K562 (cell line): ENCODE measurements around the gene SDC3. TPM values are rescaled to one million over a fixed set of nuclear protein-coding genes. Genes with fewer than 3 reads are reported as not detected.

Experiments
- ATAC-seq: fragments of 200-7000 bp; cut with Tn5 transposase; 3 replicates; pipeline ENCODE4 v1.9.1; 2020; ENCODE audit warnings: moderate library complexity
- BruUV-seq: library from RNA; stranded (reverse); fragments of 400-500 nt; replicated peaks from 2 replicates; lab custom pipeline; 2021; lab: Mats Ljungman, UMichigan
- CTCF ChIA-PET: fragments of 300-600 bp; formaldehyde crosslinking; extraction: SDS; loops from one replicate; lab custom pipeline; 2021; ENCODE audit warnings: low intra/inter-chr PET ratio; lab: Yijun Ruan, JAX
- POLR2A ChIA-PET: fragments of 300-600, 350-650 bp; sonication (Branson Sonifier 250); formaldehyde crosslinking; extraction: SDS; loops from one replicate; lab custom pipeline; 2021; ENCODE audit warnings: antibody characterized with exemption, inconsistent platforms; lab: Yijun Ruan, JAX
- DNase-seq, 4 experiments: peaks; one replicate each; pipeline versions ENCODE4 v3.0.0 to v3.0.0-alpha.2; 2011 to 2018; ENCODE audit warnings: low spot score in 3 of 4, mixed read lengths in 3 of 4; ENCODE audit errors: extremely low read depth in 1 of 4
- FAIRE-seq: peaks from 2 replicates; lab custom pipeline; 2011; peaks lifted over from hg19 to GRCh38; lab: Jason Lieb, UNC
- H2AFZ ChIP-seq: 2 replicates; pipeline ENCODE4 v1.6.0; 2011; ENCODE audit warnings: low read depth, low read length, control low read depth, inconsistent platforms
- H3K27ac ChIP-seq: fragments of 200-600 bp; 3 replicates; pipeline ENCODE4 v1.8.0; 2011; ENCODE audit warnings: low read depth, mild to moderate bottlenecking, control low read depth, inconsistent platforms, low read length, moderate library complexity, mixed read lengths; ENCODE audit errors: extremely low read depth
- H3K27me3 ChIP-seq, 2 experiments: fragments of 300-600 bp in 1 of 2; 2 replicates in 1 of 2; 3 replicates in 1 of 2; pipeline versions ENCODE4 v1.6.0 to v1.8.0; 2011; ENCODE audit warnings: inconsistent platforms in 2 of 2, low read length in 2 of 2, mild to moderate bottlenecking in 1 of 2, mixed read lengths in 1 of 2, moderate library complexity in 1 of 2; ENCODE audit not compliant: control insufficient read depth in 2 of 2, insufficient read depth in 2 of 2
- H3K36me3 ChIP-seq: fragments of 300-600 bp; 3 replicates; pipeline ENCODE4 v1.8.0; 2011; ENCODE audit warnings: mild to moderate bottlenecking, low read length, inconsistent platforms; ENCODE audit not compliant: control insufficient read depth, insufficient read depth
- H3K4me1 ChIP-seq, 2 experiments: fragments of 200-600 bp in 1 of 2; replicated peaks in 1 of 2; 2 replicates in 1 of 2; 3 replicates in 1 of 2; pipeline versions ENCODE4 v1.5.1 to v1.8.0; 2011; ENCODE audit warnings: inconsistent platforms in 2 of 2, low read length in 2 of 2, mild to moderate bottlenecking in 1 of 2, mixed read lengths in 1 of 2, moderate library complexity in 1 of 2; ENCODE audit not compliant: control insufficient read depth in 2 of 2, insufficient read depth in 2 of 2
- H3K4me2 ChIP-seq: 2 replicates; pipeline ENCODE4 v1.6.1; 2011; ENCODE audit warnings: low read length, control low read depth, inconsistent platforms, mixed read lengths; ENCODE audit not compliant: insufficient read depth
- H3K4me3 ChIP-seq: fragments of 200-600 bp; sonication (generic), shearing (Covaris generic); 2 replicates; pipeline ENCODE4 v1.5.1; 2016; ENCODE audit warnings: control low read depth, inconsistent platforms
- H3K79me2 ChIP-seq: fragments of 200-600 bp; 3 replicates; pipeline ENCODE4 v1.8.0; 2011; ENCODE audit warnings: low read length, inconsistent platforms; ENCODE audit not compliant: control insufficient read depth, insufficient read depth
- H3K9ac ChIP-seq, 2 experiments: 2 replicates each; pipeline versions ENCODE4 v1.6.0 to v1.6.1; 2011; ENCODE audit warnings: low read depth in 2 of 2, low read length in 2 of 2, control low read depth in 1 of 2, inconsistent platforms in 1 of 2, mild to moderate bottlenecking in 1 of 2, mixed read lengths in 1 of 2; ENCODE audit not compliant: insufficient read depth in 1 of 2
- H3K9me1 ChIP-seq: one replicate; pipeline ENCODE4 v1.6.0; 2011; ENCODE audit warnings: inconsistent platforms, mild to moderate bottlenecking, low read length, moderate library complexity; ENCODE audit not compliant: control insufficient read depth, insufficient read depth
- H3K9me3 ChIP-seq: replicated peaks from 2 replicates; pipeline ENCODE4 v1.5.1; 2011; ENCODE audit warnings: low read depth, low read length, inconsistent platforms; ENCODE audit not compliant: control insufficient read depth, insufficient read depth
- H4K20me1 ChIP-seq: replicated peaks from 2 replicates; pipeline ENCODE4 v1.6.1; 2011; ENCODE audit warnings: low read length, inconsistent platforms, mixed read lengths; ENCODE audit not compliant: control insufficient read depth, insufficient read depth
- BRD9 ChIP-seq: fragments of 450-650 bp; IDR thresholded peaks from 2 replicates; pipeline ENCODE4 v1.6.1; 2018; ENCODE audit warnings: low read depth; ENCODE audit not compliant: partially characterized antibody
- CXXC5 ChIP-seq: fragments of 250-450 bp; sonication (Bioruptor Pico); IDR thresholded peaks from 2 replicates; pipeline ENCODE4 v1.8.0; 2022; ENCODE audit warnings: inconsistent platforms, mild to moderate bottlenecking, moderate library complexity
- DEAF1 ChIP-seq: fragments of 450-650 bp; formaldehyde crosslinking; IDR thresholded peaks from 2 replicates; pipeline ENCODE4 v1.4.0; 2020; ENCODE audit warnings: mild to moderate bottlenecking, moderate library complexity
- HNRNPL ChIP-seq: fragments of 200-400 bp; formaldehyde crosslinking; IDR thresholded peaks from 2 replicates; pipeline ENCODE4 v1.6.1; 2017; ENCODE audit warnings: low read depth, mild to moderate bottlenecking, low read length
- POLR2A ChIP-seq: fragments of 450-650 bp; conservative IDR thresholded peaks from 2 replicates; pipeline ENCODE4 v1.6.1; 2016
- PRDM10 ChIP-seq: fragments of 450-650 bp; IDR thresholded peaks from 2 replicates; pipeline ENCODE4 v1.6.1; 2018; ENCODE audit not compliant: partially characterized antibody
- PRMT5 ChIP-seq: sonication (generic); formaldehyde crosslinking; IDR thresholded peaks from 2 replicates; pipeline ENCODE4 v1.5.0; 2020; ENCODE audit warnings: missing genetic modification reagents
- RB1 ChIP-seq: fragments of 450-650 bp; IDR thresholded peaks from 2 replicates; pipeline ENCODE4 v1.6.1; 2017; ENCODE audit warnings: low read depth, mild to moderate bottlenecking
- SMAD1 ChIP-seq: fragments of 150-350 bp; IDR thresholded peaks from 2 replicates; pipeline ENCODE4 v1.6.1; 2014; ENCODE audit warnings: low read length, low read depth; ENCODE audit not compliant: partially characterized antibody
- THRA ChIP-seq: fragments of 450-650 bp; IDR thresholded peaks from 2 replicates; pipeline ENCODE4 v1.6.1; 2017; ENCODE audit warnings: mild to moderate bottlenecking, moderate library complexity
- TSC22D4 ChIP-seq: fragments of 450-650 bp; IDR thresholded peaks from 2 replicates; pipeline ENCODE4 v1.6.1; 2016; ENCODE audit warnings: missing genetic modification characterization, missing biosample characterization, control low read depth
- ZEB2 ChIP-seq: fragments of 450-650 bp; IDR thresholded peaks from 2 replicates; pipeline ENCODE4 v1.6.1; 2016
- ZFPM2 ChIP-seq: fragments of 250-450 bp; sonication (Bioruptor Pico); IDR thresholded peaks from 2 replicates; pipeline ENCODE4 v1.5.1; 2022; ENCODE audit warnings: mild to moderate bottlenecking
- ZNF41 ChIP-seq: fragments of 250-450 bp; sonication (Bioruptor Pico); conservative IDR thresholded peaks from 2 replicates; pipeline ENCODE4 v1.4.0; 2020; ENCODE audit warnings: mild to moderate bottlenecking
- ZNF655 ChIP-seq: fragments of 250-450 bp; sonication (Bioruptor Pico); IDR thresholded peaks from 2 replicates; pipeline ENCODE4 v1.5.0; 2021
- WGBS: fragments of 100-300 bp; shearing (Covaris generic); methylation state at CpG from one replicate; pipeline ENCODE4 v1.1.6; 2016; ENCODE audit warnings: low coverage, mixed read lengths; ENCODE audit not compliant: insufficient coverage; ENCODE audit errors: missing lambda C conversion rate; 5-methylcytosine and 5-hydroxymethylcytosine counted together
- in situ Hi-C: fragments of 300-500 bp; cut with MboI; formaldehyde crosslinking; loops from 4 replicates; pipeline ENCODE4 v1.15.0; 2018; ENCODE audit warnings: inconsistent platforms, mixed read lengths
- intact Hi-C: fragments of 100-400 bp; cut with micrococcal nuclease; formaldehyde crosslinking; loops from 2 replicates; pipeline ENCODE4 v1.14.2; 2022
- polyA plus RNA-seq, 8 experiments: library from polyadenylated mRNA; depleted of rRNA in 4 of 8; stranded (reverse) in 5 of 8; unstranded in 3 of 8; fragments of >200 nt; fragmentation: Nextera tagmentation in 2 of 8; fragmentation: Illumina TruSeq in 1 of 8; extraction: Ambion mirVana in 2 of 8; extraction: Trizol in 1 of 8; gene quantifications; 2 replicates each; pipeline versions ENCODE4 v1.2.1 to v1.2.3, GENCODE V29; 2011 to 2014; ENCODE audit warnings: inconsistent platforms in 1 of 8, missing spikeins in 1 of 8
- total RNA-seq, 7 experiments: library from RNA; depleted of rRNA in 6 of 7; stranded (reverse); fragments of >200 nt in 6 of 7; fragmentation: Illumina TruSeq in 2 of 7; extraction: Trizol in 2 of 7; gene quantifications; 2 replicates each; pipeline versions ENCODE4 v1.2.1 to v1.2.3, GENCODE V29; 2011 to 2021; ENCODE audit warnings: low replicate concordance in 1 of 7

Gene SDC3
- total and polyA plus RNA-seq, 9 of the 15 experiments (the other 6 are each of a cell fraction or from before 2014, with no cell fraction given), result 0.38 to 44.1 (median 12.1) TPM

- peaks cover 7 to 15% of the 10 kb centered on the region in 2 experiments for H3K4me1 ChIP-seq
- no peaks in the 10 kb centered on the region for H3K36me3 ChIP-seq
- FAIRE-seq (no peak), DNase-seq (no peak), ATAC-seq (peak; percentile 25)
- no peak overlapping the region for H2AFZ ChIP-seq
- no peak overlapping the region for H3K4me2 ChIP-seq
- WGBS, result 22% methylated on average over 8 of the region's 8 CpGs
- CTCF ChIA-PET, result no interaction called here
- H3K27ac ChIP-seq, result no peak overlapping the region
- no peaks in the 10 kb centered on the region for H3K27me3 ChIP-seq
- H3K79me2 ChIP-seq, result no peaks in the 10 kb centered on the region
- no TSS peak for BruUV-seq
- no peaks in the 10 kb centered on the region for H3K9me3 ChIP-seq
- no peaks in the 10 kb centered on the region for H3K9me1 ChIP-seq
- no peak overlapping the region for H3K4me3 ChIP-seq
- in situ Hi-C loops (no loop called here), intact Hi-C loops (loop anchor here (5.0 kb wide), 1 partner anchor 48 kb away; no protein-coding TSS in a partner anchor)
- no peaks in the 10 kb centered on the region for H4K20me1 ChIP-seq
- POLR2A ChIA-PET, result interaction anchor here (1.0 to 2.0 kb wide), 2 partner anchors 10 to 47 kb away, joined by 3 to 8 read pairs; no protein-coding TSS in a partner anchor
- H3K9ac ChIP-seq, result no peak overlapping the region
- TF ChIP-seq BRD9 (peak; percentile 50), ZEB2 (0 out of 2 replicates have a peak, but pooled peaks have one; percentile 22), ZFPM2 (CRISPR knock-in tag) (no peak), CXXC5 (CRISPR knock-in tag) (no peak), THRA (no peak), RB1 (no peak), DEAF1 (CRISPR knock-in tag) (no peak), ZNF41 (CRISPR knock-in tag) (no peak), TSC22D4 (no peak), PRMT5 (CRISPR knock-in tag) (0 out of 2 replicates have a peak, but pooled peaks have one; percentile 30), ZNF655 (CRISPR knock-in tag) (no peak), HNRNPL (no peak), SMAD1 (no peak), POLR2A (no peak), PRDM10 (peak; percentile 74)
Measured at GRCh38 chr1:30863858-30864604, 44.5 kb downstream of the SDC3 start.
